ENCODE data around the gene ZNF230. TPM values are rescaled to one million over a fixed set of nuclear protein-coding genes. Genes with fewer than 3 reads are reported as not detected.

The ZNF230 gene
- total RNA-seq, 1 donor: 3.9 TPM

DNA sequence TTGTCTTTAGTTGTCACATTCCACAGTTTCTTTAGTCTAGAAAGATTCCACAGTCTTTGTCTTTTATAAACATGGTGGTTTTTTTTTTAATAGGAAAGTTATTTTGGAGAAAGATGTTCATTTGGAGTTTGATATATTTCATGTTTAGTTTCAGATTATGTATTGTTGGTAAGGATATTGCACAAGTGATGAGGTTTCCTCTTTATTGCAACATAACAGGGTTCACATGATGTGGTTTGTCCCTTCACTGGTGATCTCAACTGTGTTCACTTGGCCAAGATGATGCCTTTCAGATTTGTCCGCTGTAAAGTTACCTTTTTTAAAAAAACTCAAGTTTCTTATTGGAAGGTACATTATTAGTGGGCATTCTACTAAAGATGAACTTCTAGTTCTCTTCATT is 3.2 kb downstream of the ZNF230 start:
- DNase-seq (ENCODE audit: low read depth): peak; percentile 47
- H3K4me3 ChIP-seq (ENCODE audit: low read depth, low read length): no peak overlapping the region
- TF ChIP-seq, protein P1, sequence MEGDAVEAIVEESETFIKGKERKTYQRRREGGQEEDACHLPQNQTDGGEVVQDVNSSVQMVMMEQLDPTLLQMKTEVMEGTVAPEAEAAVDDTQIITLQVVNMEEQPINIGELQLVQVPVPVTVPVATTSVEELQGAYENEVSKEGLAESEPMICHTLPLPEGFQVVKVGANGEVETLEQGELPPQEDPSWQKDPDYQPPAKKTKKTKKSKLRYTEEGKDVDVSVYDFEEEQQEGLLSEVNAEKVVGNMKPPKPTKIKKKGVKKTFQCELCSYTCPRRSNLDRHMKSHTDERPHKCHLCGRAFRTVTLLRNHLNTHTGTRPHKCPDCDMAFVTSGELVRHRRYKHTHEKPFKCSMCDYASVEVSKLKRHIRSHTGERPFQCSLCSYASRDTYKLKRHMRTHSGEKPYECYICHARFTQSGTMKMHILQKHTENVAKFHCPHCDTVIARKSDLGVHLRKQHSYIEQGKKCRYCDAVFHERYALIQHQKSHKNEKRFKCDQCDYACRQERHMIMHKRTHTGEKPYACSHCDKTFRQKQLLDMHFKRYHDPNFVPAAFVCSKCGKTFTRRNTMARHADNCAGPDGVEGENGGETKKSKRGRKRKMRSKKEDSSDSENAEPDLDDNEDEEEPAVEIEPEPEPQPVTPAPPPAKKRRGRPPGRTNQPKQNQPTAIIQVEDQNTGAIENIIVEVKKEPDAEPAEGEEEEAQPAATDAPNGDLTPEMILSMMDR (IDR thresholded peaks at IDR 0.05; ENCODE audit: insufficient read depth, low read depth, low read length): no peak

- TF ChIP-seq, protein P1 (IDR thresholded peaks at IDR 0.05; ENCODE audit: insufficient read depth, low read depth, low read length): no peak
- DNase-seq (ENCODE audit: low read depth): no peak
- no peak overlapping the region for H3K4me3 ChIP-seq (ENCODE audit: low read depth, low read length)
Observed at GRCh38 chr19:44007473-44007872, 4.7 kb downstream of the ZNF230 start.

DNA sequence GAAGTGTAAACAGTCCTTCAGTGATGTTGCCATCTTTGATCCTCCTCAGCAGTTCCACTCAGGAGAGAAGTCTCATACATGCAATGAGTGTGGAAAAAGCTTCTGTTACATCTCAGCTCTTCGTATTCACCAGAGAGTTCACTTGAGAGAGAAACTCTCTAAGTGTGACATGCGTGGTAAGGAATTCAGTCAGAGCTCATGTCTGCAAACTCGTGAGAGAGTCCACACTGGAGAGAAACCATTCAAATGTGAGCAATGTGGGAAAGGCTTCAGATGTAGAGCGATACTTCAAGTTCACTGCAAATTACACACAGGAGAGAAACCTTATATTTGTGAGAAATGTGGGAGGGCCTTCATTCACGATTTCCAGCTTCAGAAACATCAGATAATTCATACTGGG is 7.7 kb downstream of the ZNF230 start:
- no peak for DNase-seq (ENCODE audit: low read depth)
- H3K4me3 ChIP-seq (ENCODE audit: low read depth, low read length): no peak overlapping the region
- TF ChIP-seq, protein P1 (IDR thresholded peaks at IDR 0.05; ENCODE audit: insufficient read depth, low read depth, low read length): no peak

DNA sequence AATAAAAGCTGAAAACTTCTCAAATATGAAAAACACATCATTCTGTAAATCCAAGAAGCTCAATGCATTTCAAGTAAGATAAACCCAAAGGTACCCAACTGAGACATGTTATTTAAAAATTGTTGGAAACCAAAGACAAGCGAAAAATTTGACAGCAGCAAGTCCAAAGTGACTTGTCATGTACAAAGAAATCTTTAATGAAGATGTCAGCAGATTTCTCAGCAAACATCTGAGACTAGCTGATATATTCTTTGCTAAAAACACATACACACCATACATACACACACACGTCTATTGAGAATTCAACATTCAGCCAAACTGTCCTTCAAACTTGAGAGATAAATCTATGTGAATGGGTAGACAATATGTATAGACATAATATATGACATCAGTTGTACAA is 16.7 kb downstream of the ZNF230 start:
- TF ChIP-seq, protein P1 (IDR thresholded peaks at IDR 0.05; ENCODE audit: insufficient read depth, low read depth, low read length): no peak
- H3K4me3 ChIP-seq (ENCODE audit: low read depth, low read length): no peak overlapping the region
- DNase-seq (ENCODE audit: low read depth): no peak

DNA sequence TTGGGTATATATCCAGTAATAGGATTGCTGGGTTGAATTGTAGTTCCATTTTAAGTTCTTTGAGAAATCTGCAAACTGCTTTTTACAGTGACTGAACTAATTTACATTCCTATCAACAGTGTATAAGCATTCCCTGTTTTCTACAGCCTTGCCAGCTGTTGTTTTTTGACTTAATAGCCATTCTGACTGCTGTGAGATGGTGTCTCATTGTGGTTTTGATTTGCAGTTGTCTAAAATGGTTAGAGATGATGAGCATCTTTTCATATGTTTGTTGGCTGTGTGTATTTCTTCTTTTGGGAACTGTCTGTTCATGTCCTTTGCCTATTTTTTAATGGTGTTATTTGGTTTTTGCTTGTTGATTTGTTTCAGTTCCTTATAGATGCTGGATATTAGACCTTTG is 18.5 kb downstream of the ZNF230 start:
- no peak for DNase-seq (ENCODE audit: low read depth)
- TF ChIP-seq, protein P1 (IDR thresholded peaks at IDR 0.05; ENCODE audit: insufficient read depth, low read depth, low read length): no peak
- H3K4me3 ChIP-seq (ENCODE audit: low read depth, low read length): no peak overlapping the region

DNA sequence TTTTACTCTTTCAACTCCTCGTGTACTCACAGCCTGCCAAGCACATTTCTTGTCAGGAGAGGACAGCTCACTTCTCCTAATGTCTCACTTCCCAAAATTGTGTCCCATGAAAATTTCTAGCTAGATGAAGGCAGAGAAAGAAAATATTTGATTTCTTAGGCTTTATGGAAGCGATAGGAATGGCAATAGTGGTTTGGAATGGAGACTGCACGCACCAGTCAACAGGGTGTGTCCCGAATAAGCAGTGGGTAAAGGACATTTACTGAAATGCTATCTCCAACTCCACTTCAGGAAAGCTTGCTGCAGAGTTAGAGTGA is 22.1 kb downstream of the ZNF230 start:
- no peak for DNase-seq (ENCODE audit: low read depth)
- peak overlapping the region; percentile 84 for H3K4me3 ChIP-seq (ENCODE audit: low read depth, low read length)
- TF ChIP-seq, protein P1 (IDR thresholded peaks at IDR 0.05; ENCODE audit: insufficient read depth, low read depth, low read length): no peak

GRCh38 chr19:44025217-44025936 is 22.6 kb downstream of the ZNF230 start, which contains the start of gene ZNF222:
Gene ZNF222 (plus strand): TSS chr19:44025379. CDS start chr19:44025437, 58 bp downstream.
- TF ChIP-seq, protein P1 (IDR thresholded peaks at IDR 0.05; ENCODE audit: insufficient read depth, low read depth, low read length): no peak
- peak; percentile 93 for DNase-seq (ENCODE audit: low read depth)
- H3K4me3 ChIP-seq (ENCODE audit: low read depth, low read length): peak within 1 kb of the TSS; percentile 84
